K562 (cell line): ENCODE measurements around the gene OGDH. TPM values are rescaled to one million over a fixed set of nuclear protein-coding genes. Genes with fewer than 3 reads are reported as not detected.

Experiments used
- E2F3 ChIP-seq: fragments of 250-450 bp; sonication (Bioruptor Pico); IDR thresholded peaks from 2 replicates; pipeline ENCODE4 v1.4.0; 2020; ENCODE audit warnings: mild to moderate bottlenecking
- SMAD4 ChIP-seq: fragments of 250-450 bp; sonication (Bioruptor Pico); conservative IDR thresholded peaks from 2 replicates; pipeline ENCODE4 v1.8.0; 2021; ENCODE audit warnings: inconsistent platforms, mild to moderate bottlenecking, moderate library complexity
- TCF7L2 ChIP-seq: fragments of 150-350 bp; IDR thresholded peaks from 2 replicates; pipeline ENCODE4 v1.6.1; 2016; ENCODE audit warnings: low read depth, mild to moderate bottlenecking, low read length, moderate library complexity
- TFAP4 ChIP-seq: sonication (generic); formaldehyde crosslinking; IDR thresholded peaks from 2 replicates; pipeline ENCODE4 v1.8.0; 2022; ENCODE audit warnings: missing genetic modification reagents, mild to moderate bottlenecking, moderate library complexity, borderline replicate concordance
- XRCC4 ChIP-seq: IDR thresholded peaks from one replicate; pipeline ENCODE4 v1.6.1; 2011; ENCODE audit not compliant: insufficient read depth, insufficient read length; ENCODE audit errors: extremely low read depth
- ZMIZ1 ChIP-seq, 2 experiments: fragments of 150-350 bp in 1 of 2; IDR thresholded peaks; 2 replicates each; pipeline ENCODE4 v1.6.1; 2012 to 2016; ENCODE audit warnings: low read depth in 2 of 2, low read length in 2 of 2, mild to moderate bottlenecking in 1 of 2, moderate library complexity in 1 of 2
- polyA plus RNA-seq, 8 experiments: library from polyadenylated mRNA; depleted of rRNA in 4 of 8; stranded (reverse) in 5 of 8; unstranded in 3 of 8; fragments of >200 nt; fragmentation: Nextera tagmentation in 2 of 8; fragmentation: Illumina TruSeq in 1 of 8; extraction: Ambion mirVana in 2 of 8; extraction: Trizol in 1 of 8; gene quantifications; 2 replicates each; pipeline versions ENCODE4 v1.2.1 to v1.2.3, GENCODE V29; 2011 to 2014; ENCODE audit warnings: inconsistent platforms in 1 of 8, missing spikeins in 1 of 8
- total RNA-seq, 7 experiments: library from RNA; depleted of rRNA in 6 of 7; stranded (reverse); fragments of >200 nt in 6 of 7; fragmentation: Illumina TruSeq in 2 of 7; extraction: Trizol in 2 of 7; gene quantifications; 2 replicates each; pipeline versions ENCODE4 v1.2.1 to v1.2.3, GENCODE V29; 2011 to 2021; ENCODE audit warnings: low replicate concordance in 1 of 7

Gene OGDH
- total and polyA plus RNA-seq, 9 of the 15 experiments (the other 6 are each of a cell fraction or from before 2014, with no cell fraction given) = 3.1 to 80.3 (median 23.5) TPM

- TF ChIP-seq ZMIZ1 (IDR thresholded peaks at IDR 0.05; ENCODE audit: low read depth in 2 of 2, low read length in 2 of 2) (no peak), SMAD4 (CRISPR knock-in tag) (no peak), XRCC4 (no peak), TFAP4 (no peak), TCF7L2 (no peak), E2F3 (CRISPR knock-in tag) (no peak)
Observed at GRCh38 chr7:44740055-44740454, 133.6 kb downstream of the OGDH start (continued).
